Progenitor cell of endocrine pancreas (in vitro differentiated cells): ENCODE measurements around the gene MTCL1. TPM values are rescaled to one million over a fixed set of nuclear protein-coding genes. Genes with fewer than 3 reads are reported as not detected.

ENCODE experiments used
- DNase-seq: peaks from one replicate; pipeline ENCODE4 v3.0.0; 2021; ENCODE audit warnings: low spot score; ENCODE audit not compliant: unreplicated experiment
- H3K27ac Mint-ChIP-seq: 2 replicates; pipeline ENCODE4 v1.8.0; 2021; ENCODE audit warnings: mild to moderate bottlenecking, moderate library complexity, mixed read lengths
- H3K27me3 Mint-ChIP-seq: 2 replicates; pipeline ENCODE4 v1.8.0; 2021; ENCODE audit warnings: mixed read lengths
- H3K36me3 Mint-ChIP-seq: 2 replicates; pipeline ENCODE4 v1.8.0; 2022; ENCODE audit warnings: mixed read lengths; ENCODE audit not compliant: insufficient read depth
- H3K4me1 Mint-ChIP-seq: 2 replicates; pipeline ENCODE4 v1.8.0; 2021; ENCODE audit warnings: low read depth, mixed read lengths
- H3K4me3 Mint-ChIP-seq: 2 replicates; pipeline ENCODE4 v1.8.0; 2021; ENCODE audit warnings: low read depth, mild to moderate bottlenecking, moderate library complexity, mixed read lengths
- H3K9me3 Mint-ChIP-seq: 2 replicates; pipeline ENCODE4 v1.8.0; 2021; ENCODE audit warnings: low read depth, mixed read lengths
- CTCF ChIP-seq: fragments of 200-600 bp; sonication (generic); IDR thresholded peaks from one replicate; pipeline ENCODE4 v1.5.0; 2021; ENCODE audit warnings: antibody characterized with exemption, mild to moderate bottlenecking; ENCODE audit not compliant: unreplicated experiment
- total RNA-seq: library from RNA; stranded (reverse); gene quantifications from 2 replicates; pipeline ENCODE4 v1.2.1, GENCODE V29; 2021

Gene MTCL1
- total RNA-seq, 1 donor from 2014 or later, result 81.5 TPM

GRCh38 chr18:8823530-8823929 lies 118.2 kb downstream of the MTCL1 start:
- no peak for TF ChIP-seq CTCF
- Mint-ChIP-seq H3K27ac (no peak overlapping the region), H3K36me3 (peaks cover 36% of the 10 kb centered on the region), H3K4me1 (no peaks in the 10 kb centered on the region), H3K9me3 (no peaks in the 10 kb centered on the region), H3K27me3 (no peaks in the 10 kb centered on the region), H3K4me3 (no peak overlapping the region)
- no peak for DNase-seq

GRCh38 chr18:8824846-8825245 lies 119.5 kb downstream of the MTCL1 start:
- Mint-ChIP-seq H3K4me3 (no peak overlapping the region), H3K9me3 (no peaks in the 10 kb centered on the region), H3K4me1 (no peaks in the 10 kb centered on the region), H3K36me3 (peaks cover 34% of the 10 kb centered on the region), H3K27ac (no peak overlapping the region), H3K27me3 (no peaks in the 10 kb centered on the region)
- DNase-seq, result no peak
- no peak for TF ChIP-seq CTCF

GRCh38 chr18:8825273-8825672 lies 119.9 kb downstream of the MTCL1 start:
- Mint-ChIP-seq H3K27me3 (no peaks in the 10 kb centered on the region), H3K4me3 (no peak overlapping the region), H3K4me1 (no peaks in the 10 kb centered on the region), H3K9me3 (no peaks in the 10 kb centered on the region), H3K27ac (no peak overlapping the region), H3K36me3 (peaks cover 34% of the 10 kb centered on the region)
- no peak for DNase-seq
- no peak for TF ChIP-seq CTCF

GRCh38 chr18:8825729-8826375 lies 120.5 kb downstream of the MTCL1 start:
- no peak for DNase-seq
- Mint-ChIP-seq H3K27ac (no peak overlapping the region), H3K9me3 (no peaks in the 10 kb centered on the region), H3K36me3 (peaks cover 36% of the 10 kb centered on the region), H3K4me3 (no peak overlapping the region), H3K27me3 (peaks cover 4% of the 10 kb centered on the region), H3K4me1 (no peaks in the 10 kb centered on the region)
- no peak for TF ChIP-seq CTCF

GRCh38 chr18:8826514-8826913 lies 121.2 kb downstream of the MTCL1 start:
- Mint-ChIP-seq H3K4me1 (no peaks in the 10 kb centered on the region), H3K27me3 (peaks cover 4% of the 10 kb centered on the region), H3K9me3 (no peaks in the 10 kb centered on the region), H3K36me3 (peaks cover 33% of the 10 kb centered on the region), H3K4me3 (no peak overlapping the region), H3K27ac (no peak overlapping the region)
- no peak for DNase-seq
- TF ChIP-seq CTCF, result no peak
